ENCODE results near the gene PGAM2.

The PGAM2 gene

DNA sequence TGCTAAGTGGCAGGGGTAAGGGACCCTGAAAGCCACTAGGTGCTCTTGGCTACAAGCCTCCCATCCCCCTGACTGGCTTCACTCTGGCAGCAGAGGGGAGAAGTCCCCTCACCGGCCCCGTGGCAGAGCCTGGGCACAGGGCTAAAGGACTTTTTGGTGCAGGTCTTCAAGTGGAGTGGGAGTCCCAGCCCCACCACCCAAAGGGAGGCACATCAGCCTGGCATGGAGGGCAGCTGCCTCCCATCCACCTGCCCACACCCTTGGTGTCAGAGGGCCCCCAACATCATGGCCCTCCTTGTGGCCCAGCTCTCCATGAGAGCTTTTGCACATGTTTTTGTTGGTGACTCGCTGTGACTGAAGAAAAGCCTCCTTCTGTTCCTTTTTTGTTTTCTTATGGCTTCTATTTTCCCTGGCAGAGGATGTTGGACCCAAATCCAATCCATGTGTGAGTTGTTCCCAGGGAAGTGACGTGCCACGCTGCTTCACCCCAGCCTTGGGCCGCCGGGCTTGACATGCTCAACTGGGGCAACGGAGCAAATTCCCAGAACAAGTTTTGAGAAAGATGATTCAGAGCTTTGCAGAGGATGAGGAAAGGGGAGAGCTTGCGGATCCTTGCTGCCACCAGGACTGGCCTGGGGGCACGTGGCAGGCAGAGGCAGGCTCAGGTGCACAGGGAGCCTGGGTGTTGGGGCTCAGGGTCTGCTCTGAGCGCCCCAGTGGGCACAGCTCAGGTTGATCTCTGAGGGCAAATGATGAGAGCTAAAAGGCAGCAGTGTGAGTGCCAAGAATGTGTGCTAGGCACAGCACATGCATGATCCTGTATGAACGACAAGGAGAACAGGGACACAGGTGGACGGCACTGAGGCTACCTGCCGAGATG lies 36.8 kb upstream of the PGAM2 start:
- TF ChIP-seq FOXP2 (optimal IDR thresholded peaks at IDR 0.05; ENCODE audit: borderline replicate concordance, extremely low read depth, extremely low read length, insufficient read depth) (no peak), TAF1 (IDR thresholded peaks at IDR 0.05; ENCODE audit: borderline replicate concordance, insufficient read depth, low read length) (no peak), SIN3A (IDR thresholded peaks at IDR 0.05; ENCODE audit: borderline replicate concordance, insufficient read depth, low read length) (no peak), REST (IDR thresholded peaks at IDR 0.05; ENCODE audit: insufficient read depth in 1 of 2, low read depth in 2 of 2, low read length in 2 of 2) (no peak), POLR2AphosphoS5 (IDR thresholded peaks at IDR 0.05; ENCODE audit: low read depth, low read length) (no peak)

- no peak for TF ChIP-seq TAF1 (IDR thresholded peaks at IDR 0.05; ENCODE audit: borderline replicate concordance, insufficient read depth, low read length)
- TF ChIP-seq POLR2AphosphoS5 (IDR thresholded peaks at IDR 0.05; ENCODE audit: low read depth, low read length) = no peak
- no peak for TF ChIP-seq SIN3A (IDR thresholded peaks at IDR 0.05; ENCODE audit: borderline replicate concordance, insufficient read depth, low read length)
- TF ChIP-seq FOXP2 (optimal IDR thresholded peaks at IDR 0.05; ENCODE audit: borderline replicate concordance, extremely low read depth, extremely low read length, insufficient read depth) = no peak
- TF ChIP-seq REST (IDR thresholded peaks at IDR 0.05; ENCODE audit: insufficient read depth in 1 of 2, low read depth in 2 of 2, low read length in 2 of 2) = no peak
These were observed 36.1 kb upstream of the PGAM2 start for GRCh38 chr7:44101303-44101965.

GRCh38 chr7:44100458-44101302 lies 35.3 kb upstream of the PGAM2 start:
- TF ChIP-seq REST (IDR thresholded peaks at IDR 0.05; ENCODE audit: insufficient read depth in 1 of 2, low read depth in 2 of 2, low read length in 2 of 2) (0 out of 4 replicates have a peak, but pooled peaks of 1 of the 2 experiments have one; percentile 40), POLR2AphosphoS5 (IDR thresholded peaks at IDR 0.05; ENCODE audit: low read depth, low read length) (no peak), FOXP2 (optimal IDR thresholded peaks at IDR 0.05; ENCODE audit: borderline replicate concordance, extremely low read depth, extremely low read length, insufficient read depth) (peak; percentile 82), TAF1 (IDR thresholded peaks at IDR 0.05; ENCODE audit: borderline replicate concordance, insufficient read depth, low read length) (no peak)

- no peak for TF ChIP-seq TAF1 (IDR thresholded peaks at IDR 0.05; ENCODE audit: borderline replicate concordance, insufficient read depth, low read length)
- no peak for TF ChIP-seq REST (IDR thresholded peaks at IDR 0.05; ENCODE audit: insufficient read depth in 1 of 2, low read depth in 2 of 2, low read length in 2 of 2)
- TF ChIP-seq FOXP2 (optimal IDR thresholded peaks at IDR 0.05; ENCODE audit: borderline replicate concordance, extremely low read depth, extremely low read length, insufficient read depth) = no peak
- no peak for TF ChIP-seq POLR2AphosphoS5 (IDR thresholded peaks at IDR 0.05; ENCODE audit: low read depth, low read length)
These were observed 34.3 kb upstream of the PGAM2 start for GRCh38 chr7:44099669-44100068.

Measured in PFSK-1 (cell line).